Measurements from ENCODE around the gene XRCC4.
"Not testable (repeated sequence)": the region's sequence is repeated elsewhere in the genome, so short reads cannot be mapped to it uniquely, and the experiment has no call there.

The XRCC4 gene

DNA sequence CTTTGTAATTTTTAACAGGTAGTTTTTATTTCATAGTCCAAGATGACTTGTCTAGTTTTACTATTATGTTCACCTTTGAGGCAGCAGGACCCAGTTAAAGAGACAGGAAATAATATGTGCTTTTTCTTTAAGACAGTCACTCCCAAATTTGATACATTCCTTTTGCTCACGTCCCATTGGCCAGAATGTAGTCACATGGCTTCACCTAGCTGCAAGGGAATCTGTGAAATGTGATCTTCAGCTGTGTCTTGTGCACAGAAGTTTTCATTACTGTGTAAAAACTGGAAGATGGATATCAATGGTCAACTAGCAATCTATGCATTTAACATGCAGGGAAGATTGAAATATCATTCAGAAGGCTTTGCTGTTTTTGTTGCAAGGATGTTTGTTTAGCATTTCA is 41.1 kb downstream of the XRCC4 start:
- DNase-seq (ENCODE audit: low read depth) = no peak

DNA sequence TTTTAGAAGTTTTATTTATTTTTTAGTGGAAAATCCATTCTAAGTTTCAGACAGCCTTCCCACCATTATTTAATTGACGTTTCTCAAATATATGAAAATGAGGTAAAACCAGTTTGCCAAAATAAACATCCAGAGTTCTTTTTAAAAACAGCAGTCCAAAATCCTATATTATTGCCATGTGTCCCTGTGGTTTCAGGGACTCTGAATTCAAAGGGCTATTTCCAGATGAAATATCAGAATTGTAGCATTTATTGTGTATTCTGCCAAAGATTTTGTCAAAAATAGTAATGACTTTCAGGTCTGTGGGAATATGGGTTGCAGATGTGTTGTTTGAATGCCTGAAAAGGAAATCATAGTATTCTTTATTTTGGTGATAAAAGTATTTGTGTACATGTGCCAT is 41.6 kb downstream of the XRCC4 start:
- DNase-seq (ENCODE audit: low read depth) = no peak

DNA sequence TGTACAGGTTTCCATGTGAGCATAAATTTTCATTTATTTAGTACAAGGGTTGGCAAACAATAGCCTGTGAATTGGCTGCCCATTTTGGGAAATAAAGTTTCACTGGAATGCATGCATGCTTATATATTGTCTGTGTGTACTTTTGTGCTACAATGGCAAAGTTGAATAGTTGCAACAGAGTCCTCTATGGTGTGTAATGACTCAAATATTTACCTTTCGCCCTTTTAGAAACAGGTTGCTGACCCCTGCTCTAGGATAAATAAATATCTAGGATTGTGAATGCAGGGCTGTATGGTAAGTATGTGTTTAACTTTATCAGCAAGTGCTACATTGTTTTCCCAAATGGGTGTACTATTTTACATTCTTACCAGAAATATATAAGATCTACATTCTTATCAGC is 47.2 kb downstream of the XRCC4 start:
- DNase-seq (ENCODE audit: low read depth) = no peak

DNA sequence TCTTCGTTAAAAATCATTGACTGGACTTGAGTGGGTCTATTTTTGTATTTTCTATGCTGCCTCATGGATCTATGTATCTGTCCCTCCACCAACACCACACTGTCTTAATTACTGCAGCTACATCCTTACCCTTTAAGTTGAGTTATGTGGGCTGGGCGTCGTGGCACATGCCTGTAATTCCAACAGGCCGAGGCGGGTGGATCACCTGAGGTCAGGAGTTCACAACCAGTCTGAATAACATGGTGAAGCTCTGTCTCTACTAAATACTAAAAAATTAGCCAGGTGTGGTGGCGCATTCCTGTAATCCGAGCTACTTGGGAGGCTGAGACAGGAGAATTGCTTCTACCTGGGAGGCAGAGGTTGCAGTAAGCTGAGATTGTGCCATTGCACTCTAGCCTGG is 48.2 kb downstream of the XRCC4 start:
- no peak for DNase-seq (ENCODE audit: low read depth)

DNA sequence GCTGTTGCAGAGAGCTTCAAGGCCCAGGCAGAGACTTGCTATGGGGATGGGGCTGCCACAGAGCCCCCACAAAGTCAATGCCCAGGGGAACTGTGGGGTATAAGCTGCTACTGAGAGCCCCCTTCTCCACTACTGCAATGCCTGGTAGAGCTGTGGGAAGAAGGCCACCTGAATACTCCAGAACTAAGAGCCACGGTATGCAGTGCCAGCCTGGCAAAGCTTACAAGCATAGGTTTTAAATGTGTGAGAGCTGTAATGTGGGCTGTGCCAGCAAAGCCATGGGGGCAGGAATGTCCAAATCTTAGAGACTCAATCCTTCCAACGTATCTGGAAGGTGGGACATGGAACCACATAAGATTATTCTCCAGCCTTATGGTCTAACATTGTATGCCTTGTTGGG is 49.2 kb downstream of the XRCC4 start:
- no peak for DNase-seq (ENCODE audit: low read depth)

DNA sequence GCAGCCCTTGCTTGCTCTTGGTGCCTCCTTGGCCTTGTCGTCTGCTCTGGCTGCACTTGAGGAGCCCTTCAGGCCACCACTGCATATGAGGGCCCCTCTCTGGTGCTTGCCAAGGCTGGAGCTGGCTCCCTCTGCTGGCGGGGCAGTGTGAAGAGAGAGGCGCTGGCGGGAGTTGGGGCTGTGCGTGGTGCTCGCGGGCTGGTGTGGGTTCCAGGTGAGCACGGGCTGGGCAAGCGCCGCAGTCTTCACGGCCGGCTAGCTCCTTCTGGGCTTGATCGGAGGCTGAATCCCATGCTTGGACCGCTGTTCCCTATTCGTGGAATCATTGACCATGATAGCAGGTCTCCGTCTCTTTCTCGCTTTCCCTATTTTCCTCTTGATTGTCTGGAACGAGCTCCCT is 56.5 kb downstream of the XRCC4 start:
- DNase-seq (ENCODE audit: low read depth) = no peak

DNA sequence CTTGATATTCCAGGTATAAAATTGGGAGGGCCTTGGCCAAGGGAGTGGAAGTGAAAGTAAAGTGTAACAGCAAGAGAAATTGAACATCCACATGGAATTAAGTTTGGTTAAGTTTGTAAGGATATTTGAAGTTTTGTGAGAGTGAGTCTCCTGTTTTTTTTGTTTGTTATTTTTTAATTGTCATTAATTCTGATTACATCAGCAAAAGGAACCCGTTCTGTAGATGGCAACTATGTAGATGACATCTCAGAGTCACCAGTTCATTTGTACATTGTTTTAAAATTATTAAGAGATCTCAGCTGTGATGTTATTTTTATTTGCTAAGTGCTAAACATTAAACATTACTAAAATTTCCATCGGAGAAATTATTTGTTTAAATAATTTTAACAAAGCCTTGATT is 65.2 kb downstream of the XRCC4 start:
- DNase-seq (ENCODE audit: low read depth) = no peak

DNA sequence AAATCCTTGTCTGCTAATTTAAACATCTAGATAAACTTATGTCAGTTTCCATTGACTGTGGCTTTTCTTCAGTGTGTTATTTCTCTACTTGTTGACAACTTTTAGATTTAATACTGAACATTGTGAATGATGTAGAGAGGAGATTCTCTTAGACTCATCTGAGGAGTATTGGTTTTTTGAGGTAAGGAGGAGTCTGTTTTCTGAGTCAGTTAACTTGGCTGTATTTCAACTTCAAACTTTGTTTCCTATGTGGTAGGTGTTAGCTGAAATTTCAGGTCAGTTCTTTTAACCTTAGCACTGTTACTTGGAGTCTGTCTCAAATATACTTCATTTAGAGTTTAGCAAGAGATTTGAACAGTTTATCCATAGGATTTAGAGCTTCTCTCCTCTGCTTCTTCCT is 67.9 kb downstream of the XRCC4 start:
- DNase-seq (ENCODE audit: low read depth) = no peak

DNA sequence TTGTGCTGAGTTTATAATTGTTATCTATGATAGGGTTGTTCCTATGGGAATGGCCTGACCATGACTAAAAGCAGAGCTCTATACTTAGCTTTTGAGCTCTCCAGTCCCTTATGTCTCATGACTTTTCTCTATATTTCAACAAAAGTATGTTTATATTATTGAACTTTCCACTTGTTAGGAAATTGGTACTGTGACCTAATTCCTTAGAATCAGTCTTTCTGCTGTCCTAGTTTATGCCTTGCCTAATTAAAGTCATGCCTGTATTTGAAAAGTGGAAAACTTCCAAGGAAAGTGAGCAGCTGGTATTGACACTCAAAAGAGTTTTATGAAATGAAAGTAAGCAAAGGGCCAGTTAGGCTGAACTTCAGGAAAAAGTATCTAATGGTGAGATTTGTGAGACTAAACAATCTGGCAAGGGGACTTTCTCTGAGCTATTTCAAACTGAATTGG is 68.6 kb downstream of the XRCC4 start:
- DNase-seq (ENCODE audit: low read depth) = no peak

DNA sequence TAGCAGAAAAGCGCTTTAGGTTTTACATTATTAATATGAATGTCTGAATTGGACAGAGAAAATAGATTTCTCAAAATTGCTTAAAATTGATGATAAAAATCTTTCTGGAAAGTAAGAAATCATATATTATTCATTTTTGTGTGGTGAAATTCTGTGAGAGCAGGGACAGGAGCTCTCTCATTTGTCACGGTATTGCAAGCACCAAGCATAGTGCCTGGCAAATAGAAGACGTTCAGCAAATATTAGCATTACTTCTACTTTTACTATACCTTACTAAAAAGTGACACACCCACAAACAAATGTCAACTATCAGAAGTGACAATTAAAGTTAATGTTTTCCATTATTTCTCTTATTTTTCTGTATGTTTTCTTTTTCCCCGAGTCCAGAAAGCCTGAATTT is 69.1 kb downstream of the XRCC4 start:
- DNase-seq (ENCODE audit: low read depth) = no peak

DNA sequence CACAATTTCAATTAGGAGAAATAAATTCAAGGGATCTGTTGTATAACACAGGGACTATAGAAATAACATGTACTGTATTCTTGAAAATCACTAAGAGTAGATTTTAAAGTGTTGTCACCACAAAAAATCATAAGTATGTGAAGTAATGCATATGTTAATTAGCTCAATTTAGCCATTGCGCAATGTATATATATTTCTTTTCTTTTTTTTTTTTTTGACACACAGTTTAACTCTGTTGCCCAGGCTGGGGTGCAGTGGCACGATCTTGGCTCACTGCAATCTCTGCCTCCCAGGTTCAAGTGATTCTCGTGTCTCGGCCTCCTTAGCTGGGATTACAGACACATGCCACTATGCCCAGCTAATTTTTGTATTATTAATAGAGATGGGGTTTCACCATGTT is 70.2 kb downstream of the XRCC4 start:
- DNase-seq (ENCODE audit: low read depth) = no peak

DNA sequence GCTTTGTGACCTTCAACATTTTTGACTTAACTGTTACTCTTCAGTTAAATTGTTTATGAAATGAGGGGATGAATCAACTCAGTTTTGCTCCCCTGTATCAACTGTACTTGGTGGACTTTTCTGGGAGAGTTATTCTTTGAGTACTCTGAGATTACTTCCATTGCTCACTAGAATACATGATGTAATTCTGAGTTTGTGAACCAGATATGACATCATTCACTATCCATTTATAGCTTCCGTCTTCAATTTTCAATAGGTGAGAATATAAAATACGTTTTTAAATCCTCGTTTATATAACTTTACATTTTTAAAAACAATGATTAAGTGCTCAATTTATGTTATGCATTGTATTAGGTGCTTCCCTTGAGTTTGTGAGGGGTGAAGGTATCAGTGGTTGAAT is 71.0 kb downstream of the XRCC4 start:
- DNase-seq (ENCODE audit: low read depth) = no peak

DNA sequence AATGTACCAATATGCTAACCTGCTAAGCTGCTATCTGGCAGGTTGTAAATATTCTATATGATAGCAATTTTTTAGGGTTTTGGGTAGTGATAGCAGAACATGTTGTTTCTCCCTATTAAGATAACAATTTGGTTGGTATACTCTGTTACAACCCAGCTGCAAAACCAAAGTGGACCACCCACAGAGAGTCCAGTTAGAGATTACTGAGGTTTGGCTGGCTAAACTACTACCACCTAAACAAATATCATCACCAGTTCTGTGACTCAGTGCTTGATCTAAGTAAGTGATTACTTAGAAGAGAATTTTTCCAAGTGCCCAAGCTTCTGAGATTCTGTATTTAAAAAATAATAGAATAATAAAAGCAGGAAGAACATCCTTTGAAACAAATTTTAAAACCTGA is 72.3 kb downstream of the XRCC4 start:
- peak; percentile 52 for DNase-seq (ENCODE audit: low read depth)

DNA sequence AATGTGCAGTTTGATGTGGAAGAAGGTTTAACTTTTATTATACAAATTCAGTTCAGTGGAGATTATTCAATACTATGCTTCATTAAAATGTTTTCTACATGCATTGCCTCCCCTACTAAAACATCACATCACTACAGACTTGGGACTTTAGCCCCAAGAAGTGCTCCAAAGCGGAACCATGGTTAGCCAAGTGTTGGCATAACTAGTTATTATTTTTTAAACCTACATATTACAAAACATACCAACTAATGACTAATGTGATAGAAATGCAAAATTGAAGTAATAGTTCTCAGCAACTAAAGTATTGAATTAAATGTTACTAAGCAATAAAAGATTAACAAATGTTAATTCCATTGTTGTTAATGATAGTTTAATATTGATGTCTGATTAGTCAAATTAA is 74.5 kb downstream of the XRCC4 start:
- DNase-seq (ENCODE audit: low read depth) = no peak

DNA sequence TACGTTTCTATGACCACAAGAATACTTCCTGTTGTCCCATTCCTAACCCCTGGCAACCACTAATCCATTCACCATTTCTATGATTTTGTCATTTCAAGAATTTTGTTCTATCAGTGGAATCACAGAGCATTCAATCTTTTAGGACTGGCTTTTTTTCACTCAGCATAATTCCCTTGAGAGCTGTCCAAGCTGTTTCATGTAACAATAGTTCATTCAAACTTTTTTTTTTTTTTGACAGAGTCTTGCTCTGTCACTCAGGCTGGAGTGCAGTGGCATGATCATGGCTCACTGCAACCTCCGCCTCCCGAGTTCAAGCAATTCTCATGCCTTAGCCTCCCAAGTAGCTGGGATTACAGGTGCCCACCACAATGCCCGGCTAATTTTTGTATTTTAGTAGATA is 75.6 kb downstream of the XRCC4 start:
- DNase-seq (ENCODE audit: low read depth) = not testable (repeated sequence)

DNA sequence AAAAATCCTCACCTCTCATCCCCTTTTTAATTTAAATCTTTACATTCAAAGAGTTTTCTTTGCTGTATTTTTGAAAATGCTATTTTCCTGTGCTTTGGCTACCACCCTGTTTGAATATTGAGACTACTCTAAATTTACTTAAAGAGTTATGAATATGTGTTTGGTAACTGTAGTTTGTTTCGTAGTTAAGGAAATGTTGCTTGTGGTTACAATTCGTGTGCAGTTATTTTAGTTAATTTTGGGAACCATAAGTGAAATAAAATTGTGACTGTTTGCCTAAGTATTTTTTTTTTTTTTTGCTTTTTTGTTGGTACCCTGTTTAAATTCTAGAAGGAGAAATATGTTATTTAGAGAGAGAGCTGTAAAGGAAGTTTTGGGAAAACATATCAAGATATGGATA is 78.7 kb downstream of the XRCC4 start:
- DNase-seq (ENCODE audit: low read depth) = no peak

DNA sequence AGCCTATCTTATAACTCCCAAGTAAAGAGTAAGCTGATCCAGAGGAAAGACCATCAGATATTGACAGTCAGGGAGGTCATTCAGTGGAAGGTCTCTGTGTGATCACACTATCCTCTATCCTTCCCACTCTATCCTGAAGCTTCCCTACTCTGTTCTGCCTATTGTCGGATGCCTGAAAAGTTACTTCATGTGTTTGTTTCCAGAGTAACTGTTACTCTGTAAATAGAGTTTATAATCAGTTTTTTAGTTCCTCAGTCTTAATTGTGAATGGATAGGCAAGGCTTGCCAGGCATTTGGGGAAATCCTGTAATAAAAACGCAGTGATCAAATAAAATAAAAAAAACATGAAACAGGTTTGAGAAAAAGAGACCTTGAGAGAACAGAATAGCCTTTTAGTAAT is 79.8 kb downstream of the XRCC4 start:
- DNase-seq (ENCODE audit: low read depth) = no peak

DNA sequence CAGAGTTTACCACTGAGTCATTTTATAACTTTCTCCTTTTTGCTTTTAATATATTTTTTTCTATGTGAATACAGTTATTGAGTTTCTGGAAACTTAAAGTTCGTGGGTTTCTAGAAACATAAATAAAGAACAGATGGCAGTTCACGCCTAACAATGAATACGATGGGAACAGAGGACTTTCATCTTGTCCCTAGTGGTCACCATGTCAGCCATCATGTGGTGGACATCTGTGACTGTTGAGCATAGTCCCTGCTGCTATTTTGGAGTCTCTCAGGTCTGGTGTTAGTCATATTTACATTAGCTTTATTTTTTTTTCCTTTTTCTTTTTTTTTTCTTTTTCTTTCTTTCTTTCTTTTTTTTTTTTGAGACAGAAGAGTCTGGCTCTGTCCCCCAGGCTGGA is 85.3 kb downstream of the XRCC4 start:
- no peak for DNase-seq (ENCODE audit: low read depth)

DNA sequence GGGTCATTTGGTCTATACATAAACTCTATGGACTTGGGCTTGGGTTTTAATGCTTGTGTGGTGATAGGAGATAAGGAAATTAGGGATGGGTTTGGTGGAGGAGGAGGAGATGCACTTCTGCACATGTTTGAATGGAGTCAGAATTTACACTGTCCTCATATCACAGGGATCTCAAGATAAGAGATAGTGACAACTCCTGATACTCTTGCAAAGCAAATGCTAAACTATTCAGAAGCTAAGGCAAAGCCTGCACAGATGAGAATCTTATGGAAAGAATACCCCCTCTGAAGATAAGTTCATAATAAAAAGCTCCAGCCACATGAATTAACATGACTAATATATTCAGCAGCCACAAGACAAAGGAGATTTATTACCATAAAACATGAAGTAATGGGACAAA is 90.2 kb downstream of the XRCC4 start:
- DNase-seq (ENCODE audit: low read depth) = no peak

DNA sequence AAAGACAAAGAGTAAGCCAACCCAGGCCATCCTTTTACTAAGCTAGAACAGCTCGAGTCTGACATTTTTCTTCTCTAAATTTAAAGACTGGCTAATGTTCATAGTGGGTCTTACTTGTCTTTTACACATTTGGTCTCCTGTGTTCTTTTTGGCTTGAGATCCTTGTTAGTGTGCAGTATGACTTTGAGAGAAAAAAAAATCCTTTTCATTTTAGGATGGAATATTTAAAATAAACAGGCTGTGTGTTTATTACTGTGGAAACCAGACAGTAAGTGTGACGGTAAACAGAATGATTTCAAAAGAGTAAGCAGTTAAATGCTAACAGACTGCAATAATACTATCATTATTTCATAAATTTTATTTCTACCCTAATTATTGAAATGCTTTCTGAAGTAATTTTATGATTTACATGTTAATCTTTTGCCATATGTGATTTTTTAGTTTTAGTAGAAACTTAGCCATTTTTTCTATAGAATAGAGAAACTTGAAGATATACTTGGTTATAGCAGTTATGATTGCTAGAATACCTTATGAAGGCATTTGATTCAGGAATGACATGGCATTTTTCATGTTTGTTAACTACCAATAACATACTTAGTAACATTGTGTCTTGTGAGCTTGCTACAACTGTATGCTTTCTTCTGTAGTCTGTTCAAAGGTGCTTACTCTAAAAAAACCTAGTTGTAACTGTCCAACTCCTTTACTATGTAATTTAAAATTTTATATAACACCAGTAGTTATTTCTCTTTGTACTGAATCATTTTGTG is 92.4 kb downstream of the XRCC4 start:
- DNase-seq (ENCODE audit: low read depth) = no peak

DNA sequence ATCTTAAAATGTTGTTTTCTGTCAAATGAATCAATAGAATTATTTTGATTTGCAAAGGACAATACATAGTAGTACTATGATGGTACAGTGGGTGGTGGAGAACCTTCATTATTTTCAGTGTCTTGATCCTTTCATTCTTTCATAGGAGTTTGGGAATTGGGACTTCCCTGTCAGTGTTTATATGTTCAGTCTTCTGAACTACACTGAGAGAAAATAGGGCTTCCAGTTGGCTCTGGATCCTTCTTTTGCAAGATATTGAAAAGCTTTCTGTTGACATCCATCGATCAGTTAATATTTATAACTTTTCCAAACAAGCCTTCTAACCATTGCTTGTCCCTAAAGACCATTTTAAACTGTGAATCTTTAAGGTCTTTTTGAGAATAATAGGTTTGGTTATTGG is 94.7 kb downstream of the XRCC4 start:
- DNase-seq (ENCODE audit: low read depth) = no peak

DNA sequence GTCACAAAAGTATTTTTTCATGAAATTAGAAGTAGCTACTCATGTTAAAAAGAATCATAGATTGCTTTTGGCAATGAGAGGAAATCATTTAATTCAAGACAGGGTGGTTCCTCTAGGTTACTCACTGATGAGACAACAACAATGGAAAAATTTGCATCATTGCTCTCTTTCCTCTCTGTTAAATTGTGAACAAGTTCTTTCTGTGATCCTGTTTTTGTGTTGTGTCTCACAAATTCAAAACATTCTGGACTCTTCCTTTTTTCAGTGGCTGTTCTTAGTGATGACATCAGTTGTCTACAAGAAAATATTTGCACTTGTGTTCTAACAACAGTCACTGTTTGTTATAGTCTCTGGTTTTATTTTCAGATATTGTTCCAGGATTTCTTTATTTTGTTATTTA is 95.3 kb downstream of the XRCC4 start:
- DNase-seq (ENCODE audit: low read depth) = no peak

DNA sequence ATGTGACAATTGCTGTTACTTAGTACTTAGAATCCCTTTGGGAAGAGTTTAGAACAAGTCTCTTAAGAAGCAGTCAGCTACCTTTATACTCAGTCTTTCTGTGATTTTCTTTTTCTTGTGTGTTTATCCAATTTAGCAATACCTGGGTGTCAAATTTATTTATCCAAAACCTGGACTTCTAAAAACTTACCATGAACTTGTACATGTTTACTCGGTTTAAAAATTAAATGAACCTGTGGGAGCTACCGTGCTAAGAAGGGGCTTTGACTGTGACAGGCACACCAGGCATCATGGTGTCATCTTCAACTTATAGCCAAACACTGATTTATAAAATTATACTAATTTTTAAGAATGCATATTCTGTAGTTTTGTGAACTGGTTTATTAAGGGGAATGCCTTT is 96.5 kb downstream of the XRCC4 start:
- no peak for DNase-seq (ENCODE audit: low read depth)

DNA sequence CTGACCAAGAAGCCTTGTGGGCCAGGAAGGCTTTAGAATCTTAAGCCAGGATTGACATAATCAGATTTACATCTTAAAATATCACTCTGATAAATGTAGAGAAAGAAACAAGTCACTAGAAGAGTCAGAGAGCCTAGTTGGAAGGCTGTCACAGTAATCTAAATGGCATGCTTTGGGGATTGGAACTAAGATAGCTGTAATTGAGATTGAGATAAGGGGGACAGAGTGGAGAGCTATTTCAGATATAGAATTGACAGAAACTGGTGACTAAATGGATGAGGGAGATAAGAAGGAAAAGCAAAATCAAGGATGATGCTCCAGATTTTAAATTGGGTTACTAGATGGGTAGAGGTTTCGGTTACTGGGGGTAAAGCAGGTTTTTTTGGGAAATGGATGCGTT is 100.5 kb downstream of the XRCC4 start:
- DNase-seq (ENCODE audit: low read depth) = no peak

DNA sequence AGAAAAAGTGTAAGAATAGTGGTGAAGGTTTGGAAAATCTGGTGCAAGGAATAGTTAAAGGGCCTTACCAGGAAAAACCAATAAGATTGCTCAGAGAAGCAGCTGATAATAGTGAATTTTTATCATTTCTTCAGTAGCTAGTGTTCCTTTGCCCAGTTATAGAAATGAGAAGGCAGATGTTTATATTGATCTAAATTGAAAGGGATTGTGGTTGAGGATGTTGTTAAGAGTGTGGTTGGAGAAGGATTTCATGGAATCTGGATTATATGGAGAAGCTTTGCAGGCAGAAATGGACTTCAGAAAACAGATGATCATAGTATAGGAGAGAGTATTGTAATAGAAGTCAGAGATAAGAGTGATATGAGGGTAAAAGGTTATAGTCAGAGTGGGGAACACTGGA is 102.6 kb downstream of the XRCC4 start:
- DNase-seq (ENCODE audit: low read depth) = peak; percentile 30

All from non-pigmented ciliary epithelial cell (primary cell).